RWPE1 (cell line): ENCODE data around the gene PTPRN2.
"Not testable (repeated sequence)": the region's sequence is repeated elsewhere in the genome, so short reads cannot be mapped to it uniquely, and the experiment has no call there.

Source experiments
- CTCF ChIA-PET: fragments of 350-600 bp; sonication (Branson Sonifier 250); formaldehyde crosslinking; extraction: SDS; loops from one replicate; lab custom pipeline; 2021; lab: Yijun Ruan, JAX
- POLR2A ChIA-PET: fragments of 400-600 bp; formaldehyde crosslinking; extraction: SDS; loops from one replicate; lab custom pipeline; 2020; ENCODE audit warnings: antibody characterized with exemption; ENCODE audit not compliant: low non-redundant PET; lab: Yijun Ruan, JAX
- DNase-seq: peaks from one replicate; pipeline ENCODE4 v3.0.0; 2012; ENCODE audit warnings: low spot score
- H3K27ac ChIP-seq: fragments of 450-650 bp; 2 replicates; pipeline ENCODE4 v1.5.1; 2017
- CTCF ChIP-seq: fragments of 450-650 bp; conservative IDR thresholded peaks from 2 replicates; pipeline ENCODE4 v1.5.1; 2017; ENCODE audit warnings: low read depth, mild to moderate bottlenecking

The PTPRN2 gene

DNA sequence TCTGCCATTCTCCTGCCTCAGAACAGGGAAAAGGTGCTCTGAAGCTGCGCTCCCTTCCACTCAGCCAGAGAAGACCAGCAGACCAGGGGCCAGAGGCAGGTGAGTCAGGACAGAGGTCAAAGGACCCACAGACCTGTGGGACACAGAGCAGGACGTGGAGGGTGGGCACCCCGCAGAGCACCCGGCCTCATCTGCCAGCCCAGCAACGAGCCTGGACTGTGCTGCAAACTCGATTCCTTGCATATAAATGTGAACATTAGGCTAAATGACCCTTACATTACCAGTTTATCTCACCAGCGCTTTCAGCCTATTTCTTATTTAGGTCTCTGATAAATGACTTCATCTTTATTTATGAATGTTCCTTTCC, 50.1 kb downstream of the PTPRN2 start:
- no peak overlapping the region for H3K27ac ChIP-seq
- CTCF ChIA-PET: no interaction called here
- POLR2A ChIA-PET: no interaction called here
- TF ChIP-seq CTCF: no peak
- no peak for DNase-seq

GRCh38 chr7:158536871-158537515, 50.6 kb downstream of the PTPRN2 start:
- no peak for DNase-seq
- H3K27ac ChIP-seq: no peak overlapping the region
- TF ChIP-seq CTCF: no peak
- ChIA-PET CTCF (no interaction called here), POLR2A (no interaction called here)

DNA sequence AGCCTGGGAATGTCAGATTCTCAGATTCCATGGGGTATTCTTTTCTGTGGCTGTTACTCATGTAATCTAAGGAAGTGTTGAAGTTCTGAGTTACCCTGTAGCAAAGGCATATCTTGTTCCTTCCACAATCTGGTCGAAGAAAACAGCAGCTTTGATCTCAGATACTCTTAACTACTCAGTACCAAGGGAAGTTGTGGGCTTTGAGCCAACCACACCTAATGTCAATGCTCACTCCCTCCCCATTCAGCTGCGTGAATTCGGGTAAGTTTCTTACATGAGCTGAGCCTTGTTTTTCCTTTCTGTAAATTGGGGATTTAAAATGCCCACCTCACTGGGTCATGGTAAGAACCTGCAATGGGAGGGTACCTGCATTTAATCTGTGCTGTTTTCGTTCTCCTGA, 52.5 kb downstream of the PTPRN2 start:
- TF ChIP-seq CTCF: no peak
- no peak for DNase-seq
- ChIA-PET POLR2A (no interaction called here), CTCF (no interaction called here)
- H3K27ac ChIP-seq: no peak overlapping the region

DNA sequence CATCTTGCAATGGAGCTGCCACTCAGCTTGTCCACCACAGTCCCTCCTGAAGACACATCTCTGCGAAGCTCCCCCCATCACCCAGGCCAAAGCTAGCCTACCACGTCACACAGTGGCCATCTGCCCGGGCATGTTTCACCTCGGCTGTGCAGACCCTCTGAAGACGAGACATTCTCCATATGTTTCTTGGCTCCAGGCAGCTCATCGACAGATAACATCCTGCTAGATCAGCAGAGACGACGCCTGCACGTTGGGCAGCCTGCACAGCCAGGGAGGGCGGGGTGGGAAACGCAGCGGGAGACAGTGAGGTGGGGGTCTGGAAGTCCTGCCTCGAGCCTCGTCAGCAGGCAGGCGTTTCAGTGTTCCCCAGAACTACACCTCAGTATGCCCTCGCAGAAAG, 53.0 kb downstream of the PTPRN2 start:
- POLR2A ChIA-PET: no interaction called here
- no peak for TF ChIP-seq CTCF
- no peak overlapping the region for H3K27ac ChIP-seq
- CTCF ChIA-PET: no interaction called here
- DNase-seq: no peak

GRCh38 chr7:158534134-158534515, 53.5 kb downstream of the PTPRN2 start:
- DNase-seq, POLR2A ChIA-PET, H3K27ac ChIP-seq, CTCF ChIA-PET: not testable (repeated sequence)

GRCh38 chr7:158533386-158534133, 54.1 kb downstream of the PTPRN2 start:
- ChIA-PET POLR2A (no interaction called here), CTCF (no interaction called here)
- no peak overlapping the region for H3K27ac ChIP-seq
- TF ChIP-seq CTCF: no peak
- DNase-seq: no peak

DNA sequence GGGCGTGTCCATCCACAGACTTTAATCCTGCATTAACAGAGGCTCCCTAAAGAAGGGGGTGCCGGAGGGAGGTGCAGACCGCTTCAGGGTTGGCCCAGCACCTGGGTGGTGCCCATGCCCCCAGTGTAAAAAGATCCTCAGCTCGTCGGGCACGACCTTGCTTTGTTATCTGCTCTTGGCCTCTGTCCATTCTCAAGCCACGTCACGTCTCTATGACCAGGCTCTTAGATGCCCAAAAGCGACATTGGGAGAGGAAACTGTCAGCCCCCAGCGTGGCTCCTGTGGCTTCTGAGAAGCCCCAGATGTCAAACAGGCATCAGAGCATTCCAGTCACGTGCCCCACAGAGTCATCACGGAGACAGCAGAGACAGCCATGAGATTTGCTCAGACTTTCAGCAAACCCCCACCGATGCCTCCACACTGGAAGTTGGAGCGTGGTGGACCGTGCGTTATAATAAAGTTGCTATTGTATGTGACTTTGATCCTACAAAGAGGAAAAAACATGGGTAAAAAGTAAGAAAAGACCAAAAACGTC, 55.5 kb downstream of the PTPRN2 start:
- no peak for TF ChIP-seq CTCF
- no peak overlapping the region for H3K27ac ChIP-seq
- DNase-seq: no peak
- CTCF ChIA-PET: no interaction called here
- POLR2A ChIA-PET: no interaction called here
